GM18868 (cell line): ENCODE data around the gene MYH15.

Experiments
- ATAC-seq: cut with Tn5 transposase; IDR thresholded peaks from one replicate; pipeline ENCODE4 v1.9.1; 2021; ENCODE audit warnings: mild to moderate bottlenecking, moderate library complexity; ENCODE audit not compliant: unreplicated experiment

The MYH15 gene

GRCh38 chr3:108342837-108343486 lies 167.4 kb downstream of the MYH15 start:
- ATAC-seq = peak; percentile 91

- no peak for ATAC-seq
These were observed 168.5 kb downstream of the MYH15 start for GRCh38 chr3:108341911-108342310.

GRCh38 chr3:108338901-108339545 lies 171.4 kb downstream of the MYH15 start:
- ATAC-seq = no peak

- ATAC-seq = no peak
These were observed 175.7 kb downstream of the MYH15 start for GRCh38 chr3:108334701-108335100.

- no peak for ATAC-seq
These were observed 176.4 kb downstream of the MYH15 start for GRCh38 chr3:108333961-108334360.

- no peak for ATAC-seq
These were observed 178.6 kb downstream of the MYH15 start for GRCh38 chr3:108331792-108332191.
